Bronchus fibroblast of lung (primary cell): ENCODE results near the gene CCL8. TPM values are rescaled to one million over a fixed set of nuclear protein-coding genes. Genes with fewer than 3 reads are reported as not detected.

ENCODE experiments used
- total RNA-seq: library from RNA; depleted of rRNA; stranded (reverse); fragments of >200 nt; gene quantifications from 2 replicates; pipeline ENCODE4 v1.2.3, GENCODE V29; 2015

Gene CCL8
- not detected in 2 replicates for total RNA-seq

GRCh38 chr17:34319039-34319483, at the start of gene CCL8:
CCL8 (plus strand) TSS chr17:34319435; CDS start chr17:34319502, 67 bp downstream.

DNA sequence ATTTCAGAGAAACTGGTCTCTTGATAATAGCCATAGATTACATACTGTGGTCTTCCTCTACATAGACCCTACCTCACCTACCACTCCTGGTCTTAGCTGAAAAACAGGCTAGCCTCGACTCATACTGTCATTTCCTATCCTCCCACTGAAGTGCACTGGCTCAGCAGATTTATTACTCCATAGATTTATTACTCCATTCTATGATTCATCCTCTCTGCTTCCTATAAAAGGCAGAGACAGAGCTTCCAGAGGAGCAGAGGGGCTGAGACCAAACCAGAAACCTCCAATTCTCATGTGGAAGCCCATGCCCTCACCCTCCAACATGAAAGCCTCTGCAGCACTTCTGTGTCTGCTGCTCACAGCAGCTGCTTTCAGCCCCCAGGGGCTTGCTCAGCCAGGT, 49.3 kb upstream of the CCL8 start, which contains the start of gene CCL7:
Gene CCL7, plus strand, starts transcription at position 253 of the 400 bp plus-strand sequence. Its CDS starts 70 bp downstream, at position 323.

DNA sequence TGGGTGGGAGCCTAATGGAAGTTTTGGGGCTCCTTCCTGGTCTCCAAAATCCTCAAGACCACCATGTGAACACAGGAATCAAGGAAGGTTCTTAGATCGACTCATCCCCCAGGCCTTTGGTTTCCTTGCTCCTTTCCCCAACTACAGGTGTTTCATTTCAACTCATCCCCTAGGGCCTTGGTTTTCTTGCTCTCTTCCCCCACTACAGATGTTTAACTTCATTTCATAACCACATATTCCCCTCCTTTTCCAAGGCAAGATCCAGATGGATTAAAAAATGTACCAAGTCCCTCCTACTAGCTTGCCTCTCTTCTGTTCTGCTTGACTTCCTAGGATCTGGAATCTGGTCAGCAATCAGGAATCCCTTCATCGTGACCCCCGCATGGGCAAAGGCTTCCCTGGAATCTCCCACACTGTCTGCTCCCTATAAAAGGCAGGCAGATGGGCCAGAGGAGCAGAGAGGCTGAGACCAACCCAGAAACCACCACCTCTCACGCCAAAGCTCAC, 33.9 kb upstream of the CCL8 start, which contains the start of gene CCL11:
Gene CCL11, plus strand, starts transcription at position 457 of the 507 bp plus-strand sequence. CDS start 67 bp downstream, outside the sequence.

GRCh38 chr17:34356194-34356593, 37.0 kb downstream of the CCL8 start, which contains the start of gene CCL13:
CCL13 (plus strand) TSS chr17:34356480; CDS start chr17:34356527, 47 bp downstream.

DNA sequence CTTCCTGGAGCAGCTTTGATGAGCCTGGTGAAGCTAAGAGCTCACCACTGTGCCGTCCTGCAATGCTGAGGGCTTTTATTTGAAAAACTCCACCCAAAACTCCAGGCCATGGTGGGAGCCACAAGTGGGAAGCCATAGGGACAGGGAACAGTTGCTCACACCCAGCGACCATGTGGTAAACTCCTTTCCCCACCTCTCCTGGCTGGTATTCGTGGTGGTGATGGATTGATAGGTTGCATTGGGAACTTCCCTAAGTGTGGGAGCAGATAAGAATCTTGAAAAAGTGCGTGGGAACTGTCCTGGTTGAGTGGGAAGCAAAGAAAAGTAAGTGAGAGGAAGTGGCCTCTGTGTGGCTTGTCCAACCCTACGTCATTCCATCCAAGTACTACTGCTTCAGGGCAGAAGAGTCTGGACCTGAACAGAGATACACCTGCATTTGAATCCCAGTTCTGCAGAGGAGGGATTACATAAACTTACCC, 44.0 kb downstream of the CCL8 start, which contains the start of gene CCL1:
Gene CCL1, minus strand, starts transcription at position 51 of the 479 bp plus-strand sequence. CDS start 72 bp downstream, outside the sequence.

Other genes with a start within 250 kb of the CCL8 start
- 4.2 and 6.7 TPM in 2 replicates for gene CCL2, start 64.2 kb upstream of the CCL8 start, total RNA-seq
- gene CCL7, start 49.2 kb upstream of the CCL8 start, total RNA-seq: not detected in 2 replicates
- not detected in 2 replicates for gene CCL11, start 33.7 kb upstream of the CCL8 start, total RNA-seq
- not detected in 2 replicates for gene CCL13, start 37.0 kb downstream of the CCL8 start, total RNA-seq
- not detected in 2 replicates for gene CCL1, start 43.8 kb downstream of the CCL8 start, total RNA-seq